Measurements from ENCODE around the gene WNT2B.

WNT2B gene

DNA sequence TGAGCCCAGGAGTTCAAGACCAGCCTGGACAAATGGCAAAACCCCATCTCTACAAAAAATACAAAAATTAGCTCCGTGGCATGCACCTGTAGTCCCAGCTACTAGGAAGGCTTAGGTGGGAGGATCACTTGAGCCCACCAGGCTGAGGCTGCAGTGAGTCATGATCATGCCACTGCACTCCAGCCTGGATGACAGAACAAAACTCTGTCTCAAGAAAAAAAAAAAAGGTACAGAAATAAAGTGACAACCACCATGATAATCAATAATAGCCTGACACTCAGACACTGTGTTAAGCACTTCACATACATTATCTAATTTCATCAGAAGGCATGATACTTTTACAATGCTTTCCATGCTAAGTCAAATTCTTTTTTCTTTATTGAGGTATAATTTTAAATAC lies 57.0 kb downstream of the WNT2B start:
- Histone ChIP-seq H3K4me3 (ENCODE audit: low read depth in 1 of 2, low read length in 2 of 2) (no peak overlapping the region), H3K27ac (ENCODE audit: low read length) (no peak overlapping the region), H3K36me3 (ENCODE audit: insufficient read depth, low read length) (peaks cover 8% of the 10 kb centered on the region; the same call in 1 of the 2 replicates), H3K9me3 (ENCODE audit: insufficient read depth, low read length, severe bottlenecking) (no peaks in the 10 kb centered on the region), H4K20me1 (ENCODE audit: insufficient read depth, low read length) (no peaks in the 10 kb centered on the region), H3K79me2 (ENCODE audit: insufficient read depth, low read length) (no peaks in the 10 kb centered on the region), H3K27me3 (ENCODE audit: insufficient read depth, low read length, poor library complexity) (no peaks in the 10 kb centered on the region), H2AFZ (ENCODE audit: low read depth, low read length) (no peak overlapping the region), H3K4me2 (ENCODE audit: insufficient read depth, low read length) (no peak overlapping the region), H3K9ac (ENCODE audit: low read depth, low read length) (no peak overlapping the region), H3K4me1 (ENCODE audit: insufficient read depth, low read length) (no peaks in the 10 kb centered on the region)
- DNase-seq (no peak), ATAC-seq (ENCODE audit: insufficient read depth, low read depth) (no peak)
- TF ChIP-seq, protein P1, sequence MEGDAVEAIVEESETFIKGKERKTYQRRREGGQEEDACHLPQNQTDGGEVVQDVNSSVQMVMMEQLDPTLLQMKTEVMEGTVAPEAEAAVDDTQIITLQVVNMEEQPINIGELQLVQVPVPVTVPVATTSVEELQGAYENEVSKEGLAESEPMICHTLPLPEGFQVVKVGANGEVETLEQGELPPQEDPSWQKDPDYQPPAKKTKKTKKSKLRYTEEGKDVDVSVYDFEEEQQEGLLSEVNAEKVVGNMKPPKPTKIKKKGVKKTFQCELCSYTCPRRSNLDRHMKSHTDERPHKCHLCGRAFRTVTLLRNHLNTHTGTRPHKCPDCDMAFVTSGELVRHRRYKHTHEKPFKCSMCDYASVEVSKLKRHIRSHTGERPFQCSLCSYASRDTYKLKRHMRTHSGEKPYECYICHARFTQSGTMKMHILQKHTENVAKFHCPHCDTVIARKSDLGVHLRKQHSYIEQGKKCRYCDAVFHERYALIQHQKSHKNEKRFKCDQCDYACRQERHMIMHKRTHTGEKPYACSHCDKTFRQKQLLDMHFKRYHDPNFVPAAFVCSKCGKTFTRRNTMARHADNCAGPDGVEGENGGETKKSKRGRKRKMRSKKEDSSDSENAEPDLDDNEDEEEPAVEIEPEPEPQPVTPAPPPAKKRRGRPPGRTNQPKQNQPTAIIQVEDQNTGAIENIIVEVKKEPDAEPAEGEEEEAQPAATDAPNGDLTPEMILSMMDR (IDR thresholded peaks at IDR 0.05; ENCODE audit: borderline replicate concordance, extremely low read depth, low read length, poor library complexity, severe bottlenecking): no peak
- no peak for TF ChIP-seq EZH2 (IDR thresholded peaks at IDR 0.05; ENCODE audit: borderline replicate concordance, low read depth, low read length, severe bottlenecking)

DNA sequence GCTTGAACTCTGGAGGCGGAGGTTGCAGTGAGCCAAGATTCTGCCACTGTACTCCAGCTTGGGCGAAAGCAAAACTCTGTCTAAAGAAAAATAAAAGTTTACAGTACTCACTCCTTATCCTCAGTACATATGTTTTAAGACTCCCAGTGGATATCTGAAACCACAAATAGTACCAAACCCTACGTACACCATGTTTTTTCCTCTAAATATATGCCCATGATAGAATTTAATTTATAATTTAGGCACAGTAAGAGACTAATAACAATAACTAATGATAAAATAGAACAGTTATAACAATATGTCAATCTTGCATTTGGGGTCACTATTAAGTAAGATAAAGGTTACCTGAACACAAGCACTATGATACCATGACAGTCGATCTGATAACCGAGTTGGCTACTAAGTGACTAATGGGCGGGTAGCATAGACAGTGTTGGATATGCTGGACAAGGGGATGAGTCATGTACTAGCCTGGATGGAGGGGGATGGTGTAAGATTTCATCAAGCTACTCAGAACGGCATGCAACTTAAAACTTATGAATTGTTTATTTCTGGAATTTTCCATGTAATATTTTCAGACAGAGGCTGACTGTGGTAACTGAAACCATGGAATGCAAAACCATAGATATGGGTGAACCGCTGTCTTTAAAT lies 66.5 kb downstream of the WNT2B start:
- no peaks in the 10 kb centered on the region for H4K20me1 ChIP-seq (ENCODE audit: insufficient read depth, low read length)
- H3K9ac ChIP-seq (ENCODE audit: low read depth, low read length): no peak overlapping the region
- no peak overlapping the region for H3K4me3 ChIP-seq (ENCODE audit: low read depth in 1 of 2, low read length in 2 of 2)
- H2AFZ ChIP-seq (ENCODE audit: low read depth, low read length): no peak overlapping the region
- peaks cover 21% of the 10 kb centered on the region; the same call in 1 of the 2 replicates for H3K36me3 ChIP-seq (ENCODE audit: insufficient read depth, low read length)
- no peak for TF ChIP-seq EZH2 (IDR thresholded peaks at IDR 0.05; ENCODE audit: borderline replicate concordance, low read depth, low read length, severe bottlenecking)
- TF ChIP-seq, protein P1 (IDR thresholded peaks at IDR 0.05; ENCODE audit: borderline replicate concordance, extremely low read depth, low read length, poor library complexity, severe bottlenecking): no peak
- no peak overlapping the region for H3K4me2 ChIP-seq (ENCODE audit: insufficient read depth, low read length)
- ATAC-seq (ENCODE audit: insufficient read depth, low read depth) (no peak), DNase-seq (no peak)
- no peaks in the 10 kb centered on the region for H3K79me2 ChIP-seq (ENCODE audit: insufficient read depth, low read length)
- H3K9me3 ChIP-seq (ENCODE audit: insufficient read depth, low read length, severe bottlenecking): no peaks in the 10 kb centered on the region
- no peaks in the 10 kb centered on the region for H3K27me3 ChIP-seq (ENCODE audit: insufficient read depth, low read length, poor library complexity)
- H3K27ac ChIP-seq (ENCODE audit: low read length): no peak overlapping the region
- no peaks in the 10 kb centered on the region for H3K4me1 ChIP-seq (ENCODE audit: insufficient read depth, low read length)

DNA sequence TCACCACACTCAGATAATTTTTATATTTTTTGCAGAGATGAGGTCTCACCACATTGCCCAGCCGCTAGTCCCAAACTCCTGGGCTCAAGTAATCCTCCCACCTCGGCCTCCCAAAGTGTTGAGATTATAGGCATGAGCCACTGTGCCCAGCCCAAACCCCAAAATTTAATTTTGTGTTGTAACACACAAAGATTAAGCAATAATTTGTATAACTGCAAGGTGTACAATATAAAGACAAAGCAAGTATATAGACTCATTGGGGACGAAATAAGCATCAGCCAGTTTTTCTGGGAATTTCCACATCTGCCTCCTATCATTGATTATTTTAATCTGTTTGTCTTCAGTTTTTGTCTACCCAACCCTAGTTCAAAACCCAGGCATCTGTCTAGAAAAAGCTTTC lies 67.5 kb downstream of the WNT2B start:
- Histone ChIP-seq H3K9ac (ENCODE audit: low read depth, low read length) (no peak overlapping the region), H3K9me3 (ENCODE audit: insufficient read depth, low read length, severe bottlenecking) (no peaks in the 10 kb centered on the region), H4K20me1 (ENCODE audit: insufficient read depth, low read length) (no peaks in the 10 kb centered on the region), H3K4me3 (ENCODE audit: low read depth in 1 of 2, low read length in 2 of 2) (no peak overlapping the region), H3K27me3 (ENCODE audit: insufficient read depth, low read length, poor library complexity) (no peaks in the 10 kb centered on the region), H3K27ac (ENCODE audit: low read length) (no peak overlapping the region), H3K36me3 (ENCODE audit: insufficient read depth, low read length) (peaks cover 21% of the 10 kb centered on the region; the same call in 1 of the 2 replicates), H3K4me2 (ENCODE audit: insufficient read depth, low read length) (no peak overlapping the region), H3K79me2 (ENCODE audit: insufficient read depth, low read length) (no peaks in the 10 kb centered on the region), H3K4me1 (ENCODE audit: insufficient read depth, low read length) (no peaks in the 10 kb centered on the region), H2AFZ (ENCODE audit: low read depth, low read length) (no peak overlapping the region)
- ATAC-seq (ENCODE audit: insufficient read depth, low read depth): no peak
- DNase-seq: no peak
- TF ChIP-seq, protein P1 (IDR thresholded peaks at IDR 0.05; ENCODE audit: borderline replicate concordance, extremely low read depth, low read length, poor library complexity, severe bottlenecking): no peak
- no peak for TF ChIP-seq EZH2 (IDR thresholded peaks at IDR 0.05; ENCODE audit: borderline replicate concordance, low read depth, low read length, severe bottlenecking)
